Retinal pigment epithelial cell (primary cell): Measurements from ENCODE around the gene RREB1.

Experiments
- DNase-seq: peaks from one replicate; pipeline ENCODE4 v3.0.0-alpha.2; 2010; ENCODE audit warnings: low read depth
- H3K4me3 ChIP-seq: 2 replicates; pipeline ENCODE4 v1.5.1; 2011; ENCODE audit warnings: mild to moderate bottlenecking, low read length, control low read depth, moderate library complexity
- TF ChIP-seq, protein P1 (sequence below): conservative IDR thresholded peaks from 2 replicates; pipeline ENCODE4 v1.5.1; 2011; ENCODE audit warnings: low read depth, low read length, control low read depth, inconsistent platforms

RREB1 gene

DNA sequence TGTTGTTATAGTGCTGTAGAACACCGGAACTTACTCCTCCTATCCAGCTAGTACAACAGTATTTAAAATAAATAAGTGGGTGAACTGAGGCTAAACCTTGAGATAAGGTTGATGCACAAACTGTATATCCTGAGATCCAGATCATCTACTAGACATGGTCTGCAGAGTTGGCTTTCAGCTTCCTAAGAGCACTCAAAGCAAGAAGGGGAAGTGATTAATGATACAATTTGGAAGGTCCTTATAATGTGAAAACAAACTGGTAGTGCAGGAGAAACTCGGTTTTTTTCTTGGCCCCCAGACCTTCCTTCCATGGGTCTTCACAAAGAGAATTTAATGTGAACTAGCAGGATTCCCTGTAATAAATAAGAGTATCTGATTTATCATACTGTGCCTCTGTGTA, 27.4 kb upstream of the RREB1 start:
- no peak overlapping the region for H3K4me3 ChIP-seq
- TF ChIP-seq, protein P1, sequence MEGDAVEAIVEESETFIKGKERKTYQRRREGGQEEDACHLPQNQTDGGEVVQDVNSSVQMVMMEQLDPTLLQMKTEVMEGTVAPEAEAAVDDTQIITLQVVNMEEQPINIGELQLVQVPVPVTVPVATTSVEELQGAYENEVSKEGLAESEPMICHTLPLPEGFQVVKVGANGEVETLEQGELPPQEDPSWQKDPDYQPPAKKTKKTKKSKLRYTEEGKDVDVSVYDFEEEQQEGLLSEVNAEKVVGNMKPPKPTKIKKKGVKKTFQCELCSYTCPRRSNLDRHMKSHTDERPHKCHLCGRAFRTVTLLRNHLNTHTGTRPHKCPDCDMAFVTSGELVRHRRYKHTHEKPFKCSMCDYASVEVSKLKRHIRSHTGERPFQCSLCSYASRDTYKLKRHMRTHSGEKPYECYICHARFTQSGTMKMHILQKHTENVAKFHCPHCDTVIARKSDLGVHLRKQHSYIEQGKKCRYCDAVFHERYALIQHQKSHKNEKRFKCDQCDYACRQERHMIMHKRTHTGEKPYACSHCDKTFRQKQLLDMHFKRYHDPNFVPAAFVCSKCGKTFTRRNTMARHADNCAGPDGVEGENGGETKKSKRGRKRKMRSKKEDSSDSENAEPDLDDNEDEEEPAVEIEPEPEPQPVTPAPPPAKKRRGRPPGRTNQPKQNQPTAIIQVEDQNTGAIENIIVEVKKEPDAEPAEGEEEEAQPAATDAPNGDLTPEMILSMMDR = no peak
- no peak for DNase-seq

DNA sequence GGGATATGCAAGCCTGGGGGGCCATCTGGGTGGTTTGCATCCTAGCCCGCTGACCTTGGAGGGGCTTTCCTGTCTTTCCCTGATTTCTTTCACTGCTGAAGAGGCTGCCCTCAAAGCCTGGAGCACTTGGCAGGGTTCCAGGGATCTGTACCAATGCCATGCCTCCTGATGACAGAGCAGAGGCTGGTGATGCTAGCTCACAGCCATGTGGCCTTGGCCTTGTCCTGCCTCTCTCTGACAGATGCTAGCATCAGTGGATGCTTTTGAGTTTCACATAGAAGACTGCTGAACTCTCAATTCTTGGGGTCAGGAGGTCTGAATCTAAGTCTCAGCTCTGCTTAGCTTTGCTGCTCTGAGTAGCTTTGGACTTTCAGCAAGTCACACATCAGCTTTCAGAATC, 21.9 kb upstream of the RREB1 start:
- no peak overlapping the region for H3K4me3 ChIP-seq

DNA sequence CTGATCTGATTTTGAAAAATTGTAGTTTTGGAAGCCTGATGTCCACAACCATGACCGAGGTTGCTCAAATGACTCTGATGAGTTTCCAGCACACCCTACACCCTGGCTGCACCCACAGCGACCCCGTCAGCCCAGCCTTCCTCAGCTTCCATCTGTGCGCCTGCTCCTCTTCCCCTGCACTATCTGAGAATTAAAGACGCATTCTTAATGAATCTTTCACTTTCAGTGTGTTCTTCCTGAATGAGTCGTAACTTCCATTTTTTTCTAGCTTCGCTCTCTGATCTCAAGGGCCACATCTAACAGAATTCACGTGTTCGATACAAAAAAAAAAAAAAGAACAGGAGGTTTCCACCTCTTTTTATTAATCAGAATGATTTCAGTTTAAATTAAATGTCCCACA, 21.3 kb upstream of the RREB1 start:
- no peak for DNase-seq

More for the DNA sequence above, 21.9 kb upstream of the RREB1 start:
- no peak for DNase-seq
- TF ChIP-seq, protein P1 = no peak

DNA sequence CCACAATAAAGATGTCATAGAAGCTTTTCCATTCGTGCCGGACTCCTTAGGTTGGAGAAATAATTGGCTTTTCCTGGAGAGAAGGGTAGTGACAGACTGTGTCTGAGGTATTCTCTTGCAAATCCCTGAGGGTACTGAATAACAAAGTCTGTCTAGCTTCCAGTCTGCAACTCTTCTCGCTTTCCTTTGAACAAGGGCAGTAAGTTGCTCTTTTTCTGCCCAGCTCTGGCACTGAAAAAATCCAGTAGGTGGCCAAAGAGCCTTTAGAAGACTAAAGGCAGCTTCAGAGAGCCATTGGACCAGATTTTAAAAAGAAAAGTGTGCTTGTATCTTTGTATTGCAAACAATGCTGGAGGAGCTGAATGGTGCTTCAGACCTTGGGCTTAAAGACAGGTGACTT, 20.7 kb upstream of the RREB1 start:
- H3K4me3 ChIP-seq = peak overlapping the region; percentile 11
- DNase-seq = no peak
- TF ChIP-seq, protein P1 = peak; percentile 6

More for the DNA sequence above, 21.3 kb upstream of the RREB1 start:
- peak overlapping the region; percentile 11 for H3K4me3 ChIP-seq
- TF ChIP-seq, protein P1 = no peak

DNA sequence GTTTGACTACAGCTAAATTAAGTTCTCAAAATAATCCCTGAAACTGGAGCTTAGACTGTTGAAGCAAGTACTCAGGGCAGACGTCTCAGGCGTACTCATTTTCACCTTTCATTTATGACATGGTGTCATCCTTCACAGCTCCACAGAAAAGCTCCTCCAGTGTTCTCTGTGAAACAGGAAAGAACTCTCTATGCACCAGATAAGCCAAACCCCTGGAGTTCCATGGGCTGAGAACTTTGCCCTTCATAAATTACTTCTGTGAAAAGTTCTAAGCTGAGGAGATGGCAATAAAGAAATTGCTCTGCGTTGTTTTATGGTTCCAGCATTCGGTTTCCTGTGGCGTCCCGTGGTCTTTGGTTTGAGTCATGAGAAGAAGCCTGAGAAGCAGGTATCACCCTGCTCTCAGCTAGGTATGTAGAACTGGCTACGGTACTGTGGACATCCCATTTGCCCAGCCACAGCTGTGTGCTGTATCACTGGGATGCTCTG, 20.2 kb upstream of the RREB1 start:
- TF ChIP-seq, protein P1 = no peak
- no peak overlapping the region for H3K4me3 ChIP-seq
- DNase-seq = no peak

DNA sequence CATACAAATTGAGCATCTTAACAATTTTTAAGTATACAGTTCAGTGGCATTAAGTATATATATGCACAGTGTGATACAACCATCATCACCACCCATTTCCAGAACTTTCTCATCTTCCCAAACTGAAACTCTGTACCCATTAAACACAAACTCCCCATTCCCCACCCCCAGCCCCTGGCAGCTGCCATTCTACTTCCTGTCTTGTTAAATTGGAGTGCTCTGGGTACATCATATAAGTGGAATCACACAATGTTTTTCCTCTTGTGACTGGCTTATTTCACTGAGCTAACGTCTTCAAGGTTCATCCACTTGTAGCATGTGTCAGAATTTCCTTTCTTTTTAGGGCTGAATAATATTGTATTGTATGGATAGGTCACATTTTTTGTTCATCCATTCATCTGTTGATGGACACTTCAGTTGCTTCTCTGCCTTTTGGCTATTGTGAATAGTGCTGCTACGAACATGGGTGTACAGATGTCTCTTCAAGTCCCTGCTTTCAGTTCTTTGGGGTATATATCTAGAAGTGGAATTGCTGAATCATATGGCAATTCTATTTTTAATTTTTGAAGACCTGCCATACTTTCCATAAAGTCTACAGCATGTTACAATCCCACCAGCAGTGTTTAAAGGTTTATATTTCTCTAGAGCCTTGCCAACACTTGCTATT, 19.6 kb upstream of the RREB1 start:
- H3K4me3 ChIP-seq = no peak overlapping the region
- DNase-seq = no peak
- TF ChIP-seq, protein P1 = no peak

DNA sequence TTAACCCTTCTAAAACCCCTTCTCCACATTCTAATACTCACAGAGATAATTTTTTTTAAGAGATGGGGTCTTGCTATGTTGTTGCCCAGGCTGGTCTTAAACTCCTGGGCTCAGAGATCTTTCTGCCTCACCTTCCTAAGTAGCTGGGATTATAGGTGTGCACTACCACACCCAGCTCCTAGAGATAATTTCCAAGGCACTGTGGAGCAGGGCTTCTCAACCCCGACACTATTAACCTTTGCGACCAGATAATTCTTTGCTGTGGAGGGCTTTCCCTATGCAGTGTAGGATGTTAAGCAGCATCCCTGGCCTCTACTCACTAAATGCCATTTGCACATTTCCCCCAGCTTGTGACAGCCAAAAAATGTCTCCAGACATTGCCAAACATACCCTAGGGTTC, 8.8 kb upstream of the RREB1 start:
- H3K4me3 ChIP-seq = no peak overlapping the region
- TF ChIP-seq, protein P1 = no peak
- DNase-seq = no peak
